ENCODE results near the gene DPEP1.
"Not testable (repeated sequence)": the region's sequence is repeated elsewhere in the genome, so short reads cannot be mapped to it uniquely, and the experiment has no call there.

DPEP1 gene

GRCh38 chr16:89621698-89622409 lies 8.4 kb downstream of the DPEP1 start:
- no peak for DNase-seq

- DNase-seq: no peak
Measured at GRCh38 chr16:89623511-89624261, 10.2 kb downstream of the DPEP1 start.

GRCh38 chr16:89624777-89625761 lies 11.6 kb downstream of the DPEP1 start:
- no peak for DNase-seq

GRCh38 chr16:89629827-89630610 lies 16.6 kb downstream of the DPEP1 start:
- no peak for DNase-seq

GRCh38 chr16:89633064-89633631 lies 19.7 kb downstream of the DPEP1 start:
- no peak for DNase-seq

GRCh38 chr16:89634463-89635385 lies 21.3 kb downstream of the DPEP1 start:
- not testable (repeated sequence) for DNase-seq

- no peak for DNase-seq
Measured at GRCh38 chr16:89636663-89637062, 23.2 kb downstream of the DPEP1 start.

- no peak for DNase-seq
Measured at GRCh38 chr16:89637379-89637778, 23.9 kb downstream of the DPEP1 start.

GRCh38 chr16:89638455-89638854 lies 25.0 kb downstream of the DPEP1 start:
- DNase-seq: no peak

- DNase-seq: no peak
Measured at GRCh38 chr16:89639385-89639784, 25.9 kb downstream of the DPEP1 start.

GRCh38 chr16:89641458-89642119 lies 28.1 kb downstream of the DPEP1 start:
- no peak for DNase-seq

- no peak for DNase-seq
Measured at GRCh38 chr16:89642574-89642973, 29.1 kb downstream of the DPEP1 start.

- DNase-seq: no peak
Measured at GRCh38 chr16:89643769-89644300, 30.4 kb downstream of the DPEP1 start.

GRCh38 chr16:89645122-89645521 lies 31.7 kb downstream of the DPEP1 start:
- no peak for DNase-seq

GRCh38 chr16:89646270-89646669 lies 32.8 kb downstream of the DPEP1 start:
- no peak for DNase-seq

- DNase-seq: no peak
Measured at GRCh38 chr16:89646906-89647305, 33.5 kb downstream of the DPEP1 start.

- DNase-seq: no peak
Measured at GRCh38 chr16:89651584-89651983, 38.1 kb downstream of the DPEP1 start.

GRCh38 chr16:89653656-89654295 lies 40.3 kb downstream of the DPEP1 start:
- DNase-seq: no peak

- no peak for DNase-seq
Measured at GRCh38 chr16:89655062-89655643, 41.7 kb downstream of the DPEP1 start.
